ENCODE results near the gene SPECC1.

- TF ChIP-seq POLR2A (IDR thresholded peaks at IDR 0.05) = no peak
- TF ChIP-seq CTCF (IDR thresholded peaks at IDR 0.05) = no peak
Observed at GRCh38 chr17:20302246-20302917, 293.2 kb downstream of the SPECC1 start.
